Body of pancreas (tissue), 4 donors: ENCODE results near the gene ATP13A3.

Source experiments
- POLR2A ChIP-seq, 3 donors: fragments of 450-650 bp; IDR thresholded peaks; one replicate each; pipeline ENCODE4 v1.6.1; 2016; ENCODE audit warnings: antibody characterized with exemption in 3 of 3, mild to moderate bottlenecking in 2 of 3
- TF ChIP-seq, protein P1 (sequence below), 7 experiments: fragments of 450-650 bp in 4 of 7; fragments of 200-600 bp in 3 of 7; sonication (generic) in 3 of 7; IDR thresholded peaks; one replicate each; pipeline ENCODE4 v1.5.1; 2016 to 2019; ENCODE audit warnings: antibody characterized with exemption in 7 of 7

DNA sequence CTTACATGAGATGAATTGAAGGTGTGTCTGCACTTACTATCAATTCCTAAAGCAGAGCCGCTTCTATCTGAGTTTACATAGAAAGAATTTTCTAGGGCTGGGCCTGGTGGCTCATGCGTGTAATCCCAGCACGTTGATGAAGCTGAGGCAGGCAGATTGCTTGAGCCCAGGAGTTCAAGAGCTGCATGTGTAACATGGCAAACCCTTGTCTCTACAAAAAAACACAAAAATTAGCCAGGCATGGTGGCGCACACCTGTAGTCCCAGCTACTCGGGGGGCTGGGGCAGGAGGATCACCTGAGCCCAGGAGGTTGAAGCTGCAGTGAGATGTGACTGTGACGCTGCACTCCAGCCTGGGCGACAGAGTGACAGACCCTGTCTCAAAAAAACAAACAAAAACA lies 18.1 kb upstream of the ATP13A3 start:
- TF ChIP-seq, protein P1, sequence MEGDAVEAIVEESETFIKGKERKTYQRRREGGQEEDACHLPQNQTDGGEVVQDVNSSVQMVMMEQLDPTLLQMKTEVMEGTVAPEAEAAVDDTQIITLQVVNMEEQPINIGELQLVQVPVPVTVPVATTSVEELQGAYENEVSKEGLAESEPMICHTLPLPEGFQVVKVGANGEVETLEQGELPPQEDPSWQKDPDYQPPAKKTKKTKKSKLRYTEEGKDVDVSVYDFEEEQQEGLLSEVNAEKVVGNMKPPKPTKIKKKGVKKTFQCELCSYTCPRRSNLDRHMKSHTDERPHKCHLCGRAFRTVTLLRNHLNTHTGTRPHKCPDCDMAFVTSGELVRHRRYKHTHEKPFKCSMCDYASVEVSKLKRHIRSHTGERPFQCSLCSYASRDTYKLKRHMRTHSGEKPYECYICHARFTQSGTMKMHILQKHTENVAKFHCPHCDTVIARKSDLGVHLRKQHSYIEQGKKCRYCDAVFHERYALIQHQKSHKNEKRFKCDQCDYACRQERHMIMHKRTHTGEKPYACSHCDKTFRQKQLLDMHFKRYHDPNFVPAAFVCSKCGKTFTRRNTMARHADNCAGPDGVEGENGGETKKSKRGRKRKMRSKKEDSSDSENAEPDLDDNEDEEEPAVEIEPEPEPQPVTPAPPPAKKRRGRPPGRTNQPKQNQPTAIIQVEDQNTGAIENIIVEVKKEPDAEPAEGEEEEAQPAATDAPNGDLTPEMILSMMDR (IDR thresholded peaks at IDR 0.05), result no peak
- no peak for TF ChIP-seq POLR2A (IDR thresholded peaks at IDR 0.05)
